Activated naive CD4-positive, alpha-beta T cell treated with anti-CD3 and anti-CD28 coated beads, Interleukin-2, amount 10 ng/mL, durations not matched to agents 7 days and 5 days (primary cell): ENCODE measurements around the gene KIR2DL1.
"Not testable (repeated sequence)": the region's sequence is repeated elsewhere in the genome, so short reads cannot be mapped to it uniquely, and the experiment has no call there.

ENCODE experiments used
- CTCF ChIA-PET: fragments of 350-600 bp; sonication (Branson Sonifier 250); formaldehyde crosslinking; loops from one replicate; lab custom pipeline; 2021; ENCODE audit warnings: antibody characterized with exemption; lab: Charles Lee
- DNase-seq: peaks from one replicate; pipeline ENCODE4 v3.0.0-alpha.2; 2020
- H3K27ac Mint-ChIP-seq: one replicate; pipeline ENCODE4 v1.8.0; 2021; ENCODE audit warnings: mild to moderate bottlenecking, moderate library complexity, mixed read lengths
- H3K27me3 Mint-ChIP-seq: one replicate; pipeline ENCODE4 v1.8.0; 2021; ENCODE audit warnings: mild to moderate bottlenecking, mixed read lengths
- H3K36me3 Mint-ChIP-seq: one replicate; pipeline ENCODE4 v1.8.0; 2021; ENCODE audit warnings: mixed read lengths
- H3K4me1 Mint-ChIP-seq: one replicate; pipeline ENCODE4 v1.8.0; 2021; ENCODE audit warnings: mixed read lengths
- H3K4me3 Mint-ChIP-seq: one replicate; pipeline ENCODE4 v1.8.0; 2021; ENCODE audit warnings: mild to moderate bottlenecking, moderate library complexity, mixed read lengths
- H3K9me3 Mint-ChIP-seq: one replicate; pipeline ENCODE4 v1.8.0; 2021; ENCODE audit warnings: mixed read lengths

The KIR2DL1 gene

GRCh38 chr19:54828064-54828463 is 58.5 kb downstream of the KIR2DL1 start:
- H3K27ac Mint-ChIP-seq, H3K9me3 Mint-ChIP-seq, H3K4me3 Mint-ChIP-seq, H3K27me3 Mint-ChIP-seq, CTCF ChIA-PET, DNase-seq, H3K4me1 Mint-ChIP-seq, H3K36me3 Mint-ChIP-seq: not testable (repeated sequence)

- H3K4me1 Mint-ChIP-seq, CTCF ChIA-PET, H3K4me3 Mint-ChIP-seq, H3K27me3 Mint-ChIP-seq, DNase-seq, H3K9me3 Mint-ChIP-seq, H3K36me3 Mint-ChIP-seq: not testable (repeated sequence)
- H3K27ac Mint-ChIP-seq = peak within 1 kb of the TSS; percentile 50
These were observed 62.9 kb downstream of the KIR2DL1 start, which contains the start of gene KIR2DS4 for GRCh38 chr19:54832496-54832895. KIR2DS4 (plus strand) TSS chr19:54832676.
